Measurements from ENCODE around the gene CALB2. TPM values are rescaled to one million over a fixed set of nuclear protein-coding genes. Genes with fewer than 3 reads are reported as not detected.

Gene CALB2
- total RNA-seq, 1 experiment from 2014 or later = 0.85 TPM

GRCh38 chr16:71412270-71413160 lies 54.0 kb downstream of the CALB2 start:
- Histone ChIP-seq H3K27ac (ENCODE audit: insufficient read length, low read depth, low read length) (no peak overlapping the region), H3K23me2 (ENCODE audit: insufficient read length, low read depth, low read length, poor library complexity, severe bottlenecking) (peaks cover 6% of the 10 kb centered on the region), H4K5ac (ENCODE audit: insufficient read length, low read depth, low read length) (no peak overlapping the region), H3K23ac (ENCODE audit: insufficient read length, low read depth, low read length) (no peak overlapping the region), H4K8ac (replicated peaks; ENCODE audit: insufficient read length, low read depth, low read length) (no peak overlapping the region), H2BK120ac (ENCODE audit: low read depth, low read length, poor library complexity, severe bottlenecking) (no peak overlapping the region), H2BK5ac (ENCODE audit: insufficient read length, low read length) (no peak overlapping the region), H4K20me1 (ENCODE audit: control insufficient read depth, insufficient read depth, insufficient read length) (no peaks in the 10 kb centered on the region), H3K56ac (ENCODE audit: insufficient read length, low read depth, low read length) (no peak overlapping the region), H2BK20ac (ENCODE audit: low read depth, low read length, poor library complexity, severe bottlenecking) (no peak overlapping the region), H4K91ac (ENCODE audit: insufficient read length, low read depth, low read length) (no peak overlapping the region), H2AK5ac (ENCODE audit: insufficient read length, low read length) (no peak overlapping the region), H3T11ph (ENCODE audit: low read length) (no peak overlapping the region), H2AFZ (ENCODE audit: low read length) (peak overlapping the region; percentile 88), H3K79me1 (ENCODE audit: insufficient read depth, low read depth, low read length, poor library complexity, severe bottlenecking) (no peaks in the 10 kb centered on the region), H3K4ac (ENCODE audit: low read depth, low read length) (no peak overlapping the region), H3K79me2 (ENCODE audit: insufficient read depth, low read length) (no peaks in the 10 kb centered on the region), H3K9me3 (ENCODE audit: control insufficient read depth, low read depth, low read length) (no peaks in the 10 kb centered on the region), H2BK15ac (ENCODE audit: low read depth, low read length) (no peak overlapping the region), H2BK12ac (ENCODE audit: insufficient read length, low read depth, low read length) (no peak overlapping the region), H3K4me1 (ENCODE audit: insufficient read depth, low read length) (no peaks in the 10 kb centered on the region), H3K4me2 (ENCODE audit: insufficient read depth, insufficient read length, low read length) (peak overlapping the region; percentile 62), H3K9ac (ENCODE audit: extremely low read depth, insufficient read length, low read length) (no peak overlapping the region), H3K27me3 (ENCODE audit: insufficient read depth, low read length) (no peaks in the 10 kb centered on the region), H3K18ac (ENCODE audit: insufficient read length, low read depth, low read length) (no peak overlapping the region), H3K14ac (ENCODE audit: insufficient read depth, low read length) (peak overlapping the region; percentile 70; the same call in 1 of the 2 replicates)
- WGBS (ENCODE audit: extremely low coverage, insufficient read length, low lambda C conversion rate) = no CpG with 5 or more reads among the region's 24 CpGs
- peak; percentile 75 for TF ChIP-seq CTCF (conservative IDR thresholded peaks at IDR 0.05)
- no peaks in the 10 kb centered on the region for H3K9me3 Mint-ChIP-seq
- DNase-seq = peak; percentile 91
- peaks cover 8 to 9% of the 10 kb centered on the region in 2 experiments for H3K4me1 Mint-ChIP-seq
- peaks cover 24% of the 10 kb centered on the region for H3K27me3 Mint-ChIP-seq (ENCODE audit: low read depth)
- H3K27ac Mint-ChIP-seq = peak overlapping the region in 2 of 3 experiments; percentile 40 to 86; a peak in 3 of 7 replicates
- H3K4me3 Mint-ChIP-seq = peak overlapping the region; percentile 65 to 76
- no peaks in the 10 kb centered on the region; a peak in 1 of 7 replicates for H3K36me3 Mint-ChIP-seq (ENCODE audit: insufficient read depth in 1 of 3, low read depth in 3 of 3)
